Stimulated activated CD4-positive, alpha-beta T cell treated with anti-CD3 and anti-CD28 coated beads, Interleukin-4, amount 100 ng/mL, for 4 hours (primary cell): Measurements from ENCODE around the gene PDCL2.

Experiments used
- DNase-seq, 2 experiments: peaks; one replicate each; pipeline ENCODE4 v3.0.0-alpha.2; 2020

The PDCL2 gene

GRCh38 chr4:55530691-55531090 is 61.4 kb downstream of the PDCL2 start:
- no peak for DNase-seq

GRCh38 chr4:55530167-55530566 is 61.9 kb downstream of the PDCL2 start:
- no peak for DNase-seq

- no peak for DNase-seq
These were observed 63.6 kb downstream of the PDCL2 start for GRCh38 chr4:55528491-55528890.

GRCh38 chr4:55524844-55525571 is 67.0 kb downstream of the PDCL2 start:
- no peak for DNase-seq

GRCh38 chr4:55518442-55518841 is 73.6 kb downstream of the PDCL2 start:
- DNase-seq = no peak

GRCh38 chr4:55517526-55518229 is 74.4 kb downstream of the PDCL2 start:
- DNase-seq = no peak

- no peak for DNase-seq
These were observed 79.0 kb downstream of the PDCL2 start for GRCh38 chr4:55512922-55513571.

GRCh38 chr4:55512077-55512476 is 80.0 kb downstream of the PDCL2 start:
- DNase-seq = no peak

GRCh38 chr4:55510685-55511084 is 81.4 kb downstream of the PDCL2 start:
- DNase-seq = no peak

- no peak for DNase-seq
These were observed 82.8 kb downstream of the PDCL2 start for GRCh38 chr4:55509266-55509665.

- DNase-seq = no peak
These were observed 84.4 kb downstream of the PDCL2 start for GRCh38 chr4:55507612-55508011.
